ENCODE measurements around the gene TLL1.
A peak's percentile ranks its signal among the peaks of the same experiment; 100 is the strongest.

The TLL1 gene

GRCh38 chr4:166066936-166067335 lies 193.9 kb downstream of the TLL1 start:
- no peak for DNase-seq

DNA sequence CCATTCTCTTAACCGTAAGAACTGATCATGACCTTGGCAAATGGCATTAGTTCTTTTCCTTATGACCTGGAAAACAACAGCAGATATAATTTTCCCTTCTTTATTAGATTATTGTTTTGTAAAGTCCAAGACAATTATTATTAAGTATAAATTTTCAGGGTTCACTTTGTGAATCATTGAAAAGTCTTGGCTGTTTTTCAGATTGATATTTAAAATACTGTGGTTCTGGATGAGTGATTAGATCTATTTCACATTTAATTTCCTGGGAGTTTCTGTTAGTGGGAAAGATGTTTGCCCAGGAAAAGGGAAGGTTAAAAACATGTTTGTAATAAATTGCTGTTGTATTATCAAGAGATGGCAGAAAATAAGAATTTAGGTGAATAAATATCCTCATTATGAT lies 194.9 kb downstream of the TLL1 start:
- no peak for DNase-seq

DNA sequence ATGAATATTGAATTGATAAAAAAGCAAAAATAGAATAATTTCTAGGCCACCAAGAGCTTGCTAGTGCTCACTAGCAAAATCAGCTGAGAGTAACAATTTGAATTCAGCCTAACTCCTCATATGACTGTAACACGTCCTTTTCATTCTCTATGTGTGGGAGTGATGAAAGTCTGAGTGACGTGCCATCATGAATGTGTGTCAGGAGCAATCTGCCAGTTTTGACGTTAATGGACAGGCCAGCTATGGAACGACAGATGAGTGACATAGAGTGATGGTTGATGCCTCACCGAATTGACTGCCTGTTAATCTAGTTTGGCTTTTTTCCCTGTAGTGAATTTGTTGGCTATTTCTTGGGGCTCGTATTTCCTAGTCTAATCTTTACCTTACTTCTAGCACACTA lies 200.7 kb downstream of the TLL1 start:
- no peak for DNase-seq

DNA sequence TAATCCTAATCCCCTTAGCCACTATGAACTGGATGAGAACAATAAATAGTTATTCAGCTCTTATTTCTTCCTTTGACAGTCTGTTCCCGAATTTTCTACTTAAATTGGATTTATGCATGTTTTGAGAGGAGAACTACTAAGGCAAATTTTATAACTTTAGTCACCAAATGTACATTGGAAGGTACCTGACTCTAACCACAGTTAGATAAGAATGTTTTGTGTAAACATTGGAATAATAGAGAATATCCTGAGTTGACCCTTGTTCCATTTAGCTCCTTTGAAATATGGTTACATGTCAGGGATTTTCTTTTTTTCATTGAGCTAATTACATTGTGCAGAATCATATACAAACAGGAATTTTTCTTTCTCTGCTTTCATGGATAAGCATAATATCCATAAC lies 202.6 kb downstream of the TLL1 start:
- DNase-seq, result no peak

DNA sequence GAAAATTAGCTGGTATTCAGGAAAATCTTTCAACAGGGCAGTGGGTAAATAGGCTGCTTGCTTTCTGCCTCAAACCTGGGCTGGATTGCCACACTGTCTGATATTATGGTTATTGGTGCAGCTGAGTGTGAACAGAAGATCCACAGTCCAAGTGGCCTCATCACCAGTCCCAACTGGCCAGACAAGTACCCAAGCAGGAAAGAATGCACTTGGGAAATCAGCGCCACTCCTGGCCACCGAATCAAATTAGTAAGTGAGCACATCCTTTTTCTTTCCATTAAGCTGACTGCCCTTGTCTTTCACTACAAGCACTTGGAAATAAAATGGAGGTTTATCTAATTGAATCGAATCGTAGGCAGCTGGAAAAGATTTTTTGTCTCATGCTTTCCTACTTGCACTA lies 204.7 kb downstream of the TLL1 start:
- peak; percentile 69 to 78 for DNase-seq

DNA sequence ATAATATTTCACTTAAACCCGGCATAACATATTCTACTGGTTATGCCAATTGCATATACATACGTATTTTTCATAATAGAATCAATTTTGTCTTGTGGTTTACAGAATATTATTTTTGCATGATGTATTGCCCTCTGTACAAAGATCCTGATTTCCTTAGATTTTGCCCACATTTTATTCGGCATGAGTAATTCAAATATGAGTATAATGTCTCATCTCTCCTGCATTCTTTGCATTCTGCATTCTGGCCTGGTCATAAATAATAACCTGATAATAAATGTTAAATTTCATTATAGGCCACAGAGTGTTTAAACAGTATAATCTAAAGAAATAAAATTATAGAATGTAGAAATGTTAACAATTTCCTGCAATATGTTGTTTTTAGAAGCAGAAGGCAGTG lies 205.3 kb downstream of the TLL1 start:
- DNase-seq, result no peak

DNA sequence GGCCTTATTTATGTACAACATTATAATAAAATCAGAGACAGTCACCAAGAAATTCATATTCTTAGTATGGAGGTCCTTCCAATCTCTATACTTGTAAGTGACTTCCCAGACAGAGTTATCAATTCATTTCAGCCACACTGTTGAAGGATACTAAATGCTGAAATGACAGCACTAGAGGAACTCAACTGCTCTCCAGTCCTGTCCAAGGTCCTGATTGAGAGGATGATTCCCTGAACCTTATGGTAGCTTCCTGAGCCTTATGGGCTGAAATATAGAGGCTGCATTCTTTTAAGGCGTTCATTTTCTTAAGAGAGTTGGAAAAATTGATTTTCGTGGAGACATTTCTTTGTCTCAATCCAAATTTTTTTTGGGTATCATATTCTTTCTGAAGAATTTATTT lies 205.9 kb downstream of the TLL1 start:
- DNase-seq, result no peak

GRCh38 chr4:166087569-166087968 lies 214.5 kb downstream of the TLL1 start:
- DNase-seq, result no peak

DNA sequence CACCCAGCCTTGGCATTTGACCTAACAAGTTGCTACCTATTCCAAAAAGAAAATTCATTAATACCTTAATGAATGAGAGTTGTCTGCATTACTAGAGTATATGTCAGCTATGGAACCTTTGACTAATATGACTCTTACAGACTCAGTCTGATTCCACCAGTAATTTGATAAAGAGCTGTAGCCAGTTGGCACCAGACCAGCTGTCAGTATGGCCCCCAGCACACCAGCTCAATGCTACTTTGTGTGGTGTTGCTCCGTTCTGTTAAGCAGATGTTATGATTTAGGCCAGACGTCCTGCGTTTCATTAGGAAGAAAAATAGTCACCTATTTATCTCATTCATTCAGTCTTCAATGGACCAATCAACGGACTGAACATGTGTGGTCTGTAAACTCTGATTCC lies 215.5 kb downstream of the TLL1 start:
- DNase-seq, result no peak

DNA sequence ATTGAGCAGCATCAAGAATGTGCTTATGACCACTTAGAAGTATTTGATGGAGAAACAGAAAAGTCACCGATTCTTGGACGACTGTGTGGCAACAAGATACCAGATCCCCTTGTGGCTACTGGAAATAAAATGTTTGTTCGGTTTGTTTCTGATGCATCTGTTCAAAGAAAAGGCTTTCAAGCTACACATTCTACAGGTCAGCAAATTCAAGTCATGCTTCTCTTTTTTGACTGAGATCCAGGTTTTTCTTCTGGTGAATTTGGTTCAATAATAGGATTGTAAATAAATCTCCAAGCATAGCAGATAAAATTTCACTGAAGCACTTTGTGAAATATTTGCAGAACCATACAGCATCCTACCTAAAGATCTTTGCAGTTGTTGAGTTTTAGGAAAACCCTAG lies 218.1 kb downstream of the TLL1 start:
- DNase-seq, result no peak

- DNase-seq, result peak in 1 of 2 experiments; percentile 33
Measured at GRCh38 chr4:166091912-166092510, 219.0 kb downstream of the TLL1 start.

DNA sequence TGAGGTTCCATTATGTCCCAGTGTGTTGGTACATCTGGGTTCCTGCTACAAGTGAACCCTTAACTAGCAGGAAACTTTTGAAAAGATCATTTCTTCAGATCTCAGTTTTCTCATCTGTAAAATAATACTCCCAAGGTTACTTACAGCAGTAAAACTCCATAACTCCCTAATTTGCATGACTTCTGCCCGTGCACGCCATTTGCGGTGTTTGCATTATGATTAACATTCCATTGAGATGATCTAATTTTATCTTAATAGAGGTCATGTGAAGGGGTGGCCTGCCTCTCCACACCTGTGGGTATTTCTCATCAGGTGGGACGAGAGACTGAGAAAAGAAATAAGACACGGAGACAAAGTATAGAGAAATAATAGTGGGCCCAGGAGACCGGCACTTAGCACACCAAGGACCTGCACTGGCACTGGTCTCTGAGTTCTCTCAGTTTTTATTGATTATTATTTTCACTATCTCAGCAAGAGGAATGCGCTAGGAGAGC lies 219.8 kb downstream of the TLL1 start:
- DNase-seq, result no peak

- no peak for DNase-seq
Measured at GRCh38 chr4:166104623-166105022, 231.6 kb downstream of the TLL1 start.

DNA sequence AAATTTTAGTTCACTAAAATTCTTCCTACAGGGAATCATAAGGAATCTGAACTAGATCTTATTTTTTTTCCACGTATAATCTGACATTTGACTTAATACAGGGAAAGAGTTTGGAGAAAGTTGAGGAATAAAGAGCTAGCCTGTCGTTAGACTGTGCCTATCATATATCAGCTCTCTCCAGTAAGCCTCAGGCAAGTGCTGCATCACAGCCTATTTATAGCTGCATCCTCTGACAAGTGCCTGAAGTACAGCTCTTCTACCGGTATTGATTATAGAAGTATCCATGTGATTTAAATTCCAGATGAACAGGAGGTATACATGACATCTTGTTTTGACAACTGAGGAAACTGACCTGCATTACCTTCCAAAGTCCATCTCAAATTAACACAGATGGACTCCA lies 248.9 kb downstream of the TLL1 start:
- DNase-seq, result no peak

DNA sequence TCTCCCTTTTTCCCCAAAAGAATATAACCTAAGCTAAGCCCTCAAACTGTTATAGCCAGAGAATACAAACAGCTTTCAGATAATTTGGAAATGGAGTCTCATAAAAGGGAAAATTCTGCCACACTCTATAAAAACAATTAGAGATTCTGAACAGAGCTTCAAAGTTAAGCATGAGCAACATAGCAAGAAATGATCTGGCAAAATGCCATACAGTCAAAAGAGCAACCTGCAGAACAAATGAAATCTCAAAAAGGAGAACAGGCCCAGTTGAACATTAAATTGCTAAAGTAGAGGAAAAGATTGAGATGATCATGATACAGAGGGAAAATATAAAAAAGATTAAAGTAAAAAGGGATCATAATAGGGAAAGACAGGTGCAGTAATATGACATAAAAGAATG lies 250.5 kb downstream of the TLL1 start:
- DNase-seq, result no peak

DNA sequence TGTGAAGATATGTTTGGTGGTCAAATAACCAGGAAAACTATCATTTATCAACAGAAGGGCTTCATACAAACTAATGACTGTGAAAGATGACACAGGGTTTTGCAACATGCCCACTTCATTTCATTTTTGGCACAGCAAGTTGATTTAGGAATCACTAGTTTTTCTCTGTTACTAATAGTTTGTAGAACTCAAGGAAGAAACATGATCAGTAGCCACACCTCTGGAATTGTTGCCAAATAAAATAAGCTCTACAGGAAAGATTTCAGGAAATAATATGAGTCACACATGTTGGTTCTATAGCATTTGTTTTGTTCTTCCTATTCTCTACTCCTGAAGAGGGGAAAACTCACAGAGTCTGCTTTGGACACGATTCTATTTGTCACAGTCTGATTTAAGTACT lies 255.4 kb downstream of the TLL1 start:
- no peak for DNase-seq

DNA sequence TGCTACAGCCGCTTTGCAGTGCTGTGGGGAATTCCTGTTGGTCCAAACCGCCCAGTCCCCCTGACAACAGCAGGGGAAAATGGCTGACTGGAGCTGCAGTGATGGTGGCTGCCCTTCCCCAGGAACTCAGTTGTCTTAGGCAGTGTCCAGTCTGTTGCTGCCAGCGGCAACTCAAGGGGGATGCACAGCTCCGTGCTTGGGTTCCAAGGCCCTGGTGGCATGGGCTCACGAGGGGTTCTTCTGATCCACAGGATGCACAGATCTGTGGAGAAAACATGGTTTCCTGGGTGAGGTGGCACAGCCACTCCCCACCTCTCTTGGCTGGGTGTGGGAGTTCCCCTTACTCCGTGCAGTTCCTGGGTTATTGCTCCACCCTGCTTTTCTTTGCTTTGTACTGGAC lies 261.2 kb downstream of the TLL1 start:
- DNase-seq, result no peak

DNA sequence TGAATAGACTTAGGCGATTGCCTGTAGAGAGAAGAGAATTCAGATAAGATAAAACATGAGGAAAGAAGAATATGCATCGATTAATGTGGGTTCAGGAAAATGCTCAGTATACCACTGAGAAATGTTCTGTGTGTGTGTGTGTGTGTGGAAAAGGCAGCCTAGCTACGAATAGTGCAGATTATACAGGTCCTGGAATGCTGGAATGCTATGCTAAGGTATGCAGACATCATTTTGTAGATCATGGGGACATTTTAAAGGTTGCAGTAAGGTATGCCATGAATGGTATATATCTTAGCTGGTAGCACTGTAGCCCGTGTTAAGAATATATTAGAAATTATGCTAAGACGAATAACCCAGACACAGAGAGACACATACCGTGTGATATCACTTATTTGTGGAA lies 267.9 kb downstream of the TLL1 start:
- no peak for DNase-seq

- DNase-seq, result no peak
Measured at GRCh38 chr4:166143227-166143626, 270.2 kb downstream of the TLL1 start.

DNA sequence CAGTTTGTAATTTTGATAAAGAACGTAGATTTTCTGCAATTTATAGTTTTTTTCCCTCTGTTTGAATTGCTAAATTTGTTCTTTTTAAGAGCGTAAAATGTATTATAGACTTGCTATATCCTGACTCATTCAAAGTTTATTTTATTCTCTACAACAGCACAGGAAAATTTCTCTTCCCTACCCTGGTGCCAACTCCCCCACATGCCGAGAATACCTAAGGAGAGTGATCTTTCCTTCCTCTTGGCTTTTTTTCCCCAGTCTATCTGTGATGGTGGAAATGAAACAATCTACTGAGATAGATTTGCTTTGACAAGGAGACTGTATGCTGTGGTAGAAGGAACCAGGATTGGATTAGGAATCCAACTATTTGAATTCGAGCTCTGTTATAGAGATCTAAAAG lies 271.6 kb downstream of the TLL1 start:
- no peak for DNase-seq

DNA sequence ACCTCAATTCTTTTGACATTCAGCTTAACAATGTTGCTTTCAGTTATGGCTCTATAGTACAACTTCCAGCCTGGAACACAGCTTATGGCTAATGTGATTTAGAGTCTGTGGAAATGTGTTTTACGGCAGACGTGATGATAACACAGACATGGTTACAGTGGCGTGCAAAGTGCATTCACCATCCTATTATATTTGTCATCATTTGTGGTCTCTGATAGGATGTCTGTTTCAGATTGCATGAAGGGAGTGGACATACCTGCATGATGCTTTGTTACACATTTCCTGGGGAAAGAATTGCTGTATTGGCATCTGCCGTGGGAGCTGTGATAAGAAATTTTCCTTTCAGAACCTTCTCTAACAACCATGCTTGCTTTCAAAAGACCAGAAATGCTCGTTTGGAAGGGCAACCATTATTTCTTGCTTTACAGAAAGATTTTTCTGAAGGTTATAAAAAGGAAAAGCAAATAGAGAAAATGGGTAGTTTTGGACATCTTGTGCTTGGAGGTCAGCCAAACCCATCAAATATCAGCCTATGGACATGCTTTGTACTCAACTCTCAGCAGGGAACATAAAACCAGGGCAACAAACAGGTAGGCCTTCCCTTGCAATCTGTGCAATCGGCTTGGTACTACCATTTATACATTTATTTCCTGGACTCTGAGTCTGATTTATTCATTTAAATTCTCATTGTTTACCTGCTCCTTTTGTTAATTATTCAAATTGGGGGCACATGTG lies 273.9 kb downstream of the TLL1 start:
- no peak for DNase-seq
